Keratinocyte (primary cell): ENCODE results near the gene ASB6.

Source experiments
- CTCF ChIP-seq, 3 experiments: IDR thresholded peaks in 1 of 3; conservative IDR thresholded peaks in 1 of 3; optimal IDR thresholded peaks in 1 of 3; 2 replicates in 2 of 3; 3 replicates in 1 of 3; pipeline versions ENCODE3 to v1.5.1; 2011; ENCODE audit warnings: low read length in 3 of 3, mild to moderate bottlenecking in 3 of 3, moderate library complexity in 2 of 3, control low read depth in 1 of 3, inconsistent platforms in 1 of 3; ENCODE audit not compliant: insufficient read depth in 2 of 3; ENCODE audit errors: extremely low read depth in 1 of 3
- EZH2 ChIP-seq: IDR thresholded peaks from one replicate; pipeline ENCODE4 v1.6.1; 2012; ENCODE audit warnings: inconsistent platforms, mild to moderate bottlenecking, low read length, moderate library complexity

GRCh38 chr9:129655696-129656095, 13.7 kb upstream of the ASB6 start:
- TF ChIP-seq CTCF (optimal IDR thresholded peaks at IDR 0.05 in 1 of 3, IDR thresholded peaks at IDR 0.05 in 1 of 3, conservative IDR thresholded peaks at IDR 0.05 in 1 of 3; ENCODE audit: extremely low read depth in 1 of 3, insufficient read depth in 2 of 3, low read length in 3 of 3) (no peak), EZH2 (no peak)
